PC-3 (cell line): ENCODE results near the gene DHDH.

ENCODE experiments used
- EZH2phosphoT487 ChIP-seq: fragments of 300-600 bp; sonication (generic); IDR thresholded peaks from 2 replicates; pipeline ENCODE4 v1.6.1; 2018; ENCODE audit warnings: mild to moderate bottlenecking, antibody characterized with exemption, low read length, borderline replicate concordance
- TF ChIP-seq, protein P1 (sequence below): fragments of 300-600 bp; sonication (generic); conservative IDR thresholded peaks from 2 replicates; pipeline ENCODE4 v1.5.1; 2017; ENCODE audit warnings: antibody characterized with exemption, low read depth, mild to moderate bottlenecking, low read length

DNA sequence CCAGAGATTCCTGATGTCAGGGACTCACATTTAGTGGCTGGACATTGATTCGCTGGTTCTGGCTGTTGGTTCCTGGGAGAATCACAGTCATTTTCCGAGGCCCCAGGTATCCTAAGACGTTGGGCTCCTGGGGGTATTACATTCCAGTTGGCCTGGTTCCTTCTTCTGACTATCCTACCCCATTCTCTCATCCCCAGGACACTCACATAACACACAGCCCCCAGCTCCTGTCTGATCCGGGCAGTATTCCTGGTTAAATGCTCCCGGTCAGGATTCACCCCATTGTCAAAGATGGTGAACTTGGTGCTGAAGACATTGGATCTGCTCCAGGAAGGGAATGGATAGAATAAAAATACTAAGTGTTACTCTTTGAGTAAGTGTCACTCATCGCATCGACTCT lies 49.8 kb upstream of the DHDH start:
- TF ChIP-seq, protein P1, sequence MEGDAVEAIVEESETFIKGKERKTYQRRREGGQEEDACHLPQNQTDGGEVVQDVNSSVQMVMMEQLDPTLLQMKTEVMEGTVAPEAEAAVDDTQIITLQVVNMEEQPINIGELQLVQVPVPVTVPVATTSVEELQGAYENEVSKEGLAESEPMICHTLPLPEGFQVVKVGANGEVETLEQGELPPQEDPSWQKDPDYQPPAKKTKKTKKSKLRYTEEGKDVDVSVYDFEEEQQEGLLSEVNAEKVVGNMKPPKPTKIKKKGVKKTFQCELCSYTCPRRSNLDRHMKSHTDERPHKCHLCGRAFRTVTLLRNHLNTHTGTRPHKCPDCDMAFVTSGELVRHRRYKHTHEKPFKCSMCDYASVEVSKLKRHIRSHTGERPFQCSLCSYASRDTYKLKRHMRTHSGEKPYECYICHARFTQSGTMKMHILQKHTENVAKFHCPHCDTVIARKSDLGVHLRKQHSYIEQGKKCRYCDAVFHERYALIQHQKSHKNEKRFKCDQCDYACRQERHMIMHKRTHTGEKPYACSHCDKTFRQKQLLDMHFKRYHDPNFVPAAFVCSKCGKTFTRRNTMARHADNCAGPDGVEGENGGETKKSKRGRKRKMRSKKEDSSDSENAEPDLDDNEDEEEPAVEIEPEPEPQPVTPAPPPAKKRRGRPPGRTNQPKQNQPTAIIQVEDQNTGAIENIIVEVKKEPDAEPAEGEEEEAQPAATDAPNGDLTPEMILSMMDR: no peak
- no peak for TF ChIP-seq EZH2phosphoT487
